ENCODE results near the gene GGACT.

GRCh38 chr13:100497389-100497788 is 91.2 kb downstream of the GGACT start:
- TF ChIP-seq CTCF (IDR thresholded peaks at IDR 0.05) (no peak), POLR2A (IDR thresholded peaks at IDR 0.05) (no peak), POLR2AphosphoS5 (IDR thresholded peaks at IDR 0.05) (no peak)
